ENCODE results near the gene TSGA10.

The TSGA10 gene

DNA sequence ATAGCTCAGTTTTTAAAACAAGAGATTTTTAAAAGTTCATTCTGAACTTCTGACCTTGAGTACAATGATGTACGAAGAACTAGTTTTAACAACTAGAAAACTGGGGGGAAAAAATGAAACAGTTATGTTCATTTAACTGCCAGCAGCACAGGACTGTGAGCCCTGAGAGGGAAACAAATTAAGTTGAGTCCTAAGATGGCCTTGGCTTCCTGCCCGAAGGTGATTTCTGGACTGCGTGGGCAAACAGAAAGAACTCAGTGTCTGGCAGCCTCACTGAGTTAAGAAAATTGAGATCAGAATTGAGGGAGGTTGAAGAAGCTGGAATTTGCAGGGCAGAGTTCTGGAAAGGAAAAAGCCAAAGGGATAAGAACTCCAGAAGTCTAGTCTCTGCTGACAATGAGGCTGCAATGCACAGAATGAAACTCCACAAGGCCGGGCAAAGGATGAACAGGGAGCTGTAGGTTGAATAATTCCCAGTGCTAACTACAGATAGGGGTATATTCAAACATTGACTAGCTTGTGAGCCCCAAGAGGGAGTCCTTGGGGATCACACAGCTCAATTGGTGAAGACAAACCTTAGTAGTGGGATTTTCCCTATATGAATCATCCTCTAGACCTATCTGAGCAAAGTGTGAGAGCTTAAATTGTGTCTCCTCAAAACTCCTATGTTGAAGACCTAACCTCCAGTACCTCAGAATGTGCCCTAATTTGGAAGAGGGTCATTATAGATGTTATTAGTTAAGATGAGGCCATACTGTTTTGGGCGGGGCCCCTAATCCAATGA, 205.6 kb downstream of the TSGA10 start:
- in situ Hi-C loops (cut with MboI; ENCODE audit: low sequenced_read_pairs) = no loop called here

DNA sequence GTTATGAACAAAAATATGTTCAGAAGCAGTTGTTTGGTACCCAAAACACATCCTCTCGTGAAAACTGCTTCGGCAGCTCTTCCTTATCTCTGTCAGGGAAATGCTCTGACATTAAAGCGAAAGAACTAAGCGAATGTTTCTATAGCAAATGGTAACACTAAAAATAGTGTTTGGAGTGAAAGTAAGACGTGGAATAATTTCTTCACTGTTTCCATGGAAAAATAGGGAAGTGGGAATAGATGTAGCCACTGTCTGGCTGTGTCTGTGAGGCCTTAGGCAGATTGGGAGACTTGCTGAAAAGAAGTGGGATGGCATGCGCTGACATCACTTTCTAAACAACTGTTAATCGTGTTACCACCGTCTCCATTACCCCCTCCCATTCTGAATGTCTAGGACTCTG, 207.2 kb downstream of the TSGA10 start:
- in situ Hi-C loops (cut with MboI; ENCODE audit: low sequenced_read_pairs) = no loop called here

All from hTERT RPE-1 (cell line).